ENCODE measurements around the gene TK2.

Gene TK2

GRCh38 chr16:66460703-66461102 lies 89.2 kb downstream of the TK2 start:
- DNase-seq, result no peak

DNA sequence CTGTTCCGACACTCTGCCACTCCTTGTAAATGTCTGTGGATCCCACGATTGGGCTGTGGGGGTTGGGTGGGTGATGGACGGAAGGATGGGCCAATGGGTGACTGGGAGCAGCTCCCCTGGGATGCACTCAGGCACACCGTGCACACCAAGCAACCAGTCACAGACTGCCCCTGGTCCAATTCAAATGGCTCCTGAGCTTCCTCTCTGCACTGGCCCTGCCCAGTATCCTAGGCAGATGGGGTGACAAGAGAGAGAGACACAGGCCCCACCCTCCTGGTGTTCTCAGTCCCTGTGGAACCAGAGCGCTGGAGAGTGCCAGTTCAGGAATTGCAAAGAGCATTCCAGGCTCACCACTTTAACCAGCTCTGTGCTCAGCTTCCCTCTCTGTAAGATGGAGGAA lies 90.0 kb downstream of the TK2 start:
- no peak for DNase-seq

- no peak for DNase-seq
Measured at GRCh38 chr16:66458853-66459252, 91.1 kb downstream of the TK2 start.

GRCh38 chr16:66458292-66458691 lies 91.6 kb downstream of the TK2 start:
- DNase-seq, result no peak

Measured in NCI-H526 (cell line).